ENCODE data around the gene DDI1.

The DDI1 gene

DNA sequence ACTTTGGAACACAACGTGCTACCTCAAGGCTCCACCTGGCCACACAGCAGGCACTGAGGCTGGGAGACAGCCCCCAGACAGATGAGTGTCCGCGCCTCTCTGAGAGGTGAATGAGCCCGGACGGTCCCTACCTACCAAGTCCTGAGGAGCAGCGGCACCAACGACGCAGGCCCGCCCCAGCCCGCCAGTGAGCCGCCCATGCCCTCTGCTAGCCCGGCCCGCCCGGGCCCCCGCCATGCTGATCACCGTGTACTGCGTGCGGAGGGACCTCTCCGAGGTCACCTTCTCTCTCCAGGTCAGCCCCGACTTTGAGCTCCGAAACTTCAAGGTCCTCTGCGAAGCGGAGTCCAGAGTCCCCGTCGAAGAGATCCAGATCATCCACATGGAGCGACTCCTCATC, at the start of gene DDI1:
TSS of gene DDI1 (plus strand) at position 53 of the 400 bp plus-strand sequence. CDS start at position 236, 183 bp downstream.
- DNase-seq = no peak

DNA sequence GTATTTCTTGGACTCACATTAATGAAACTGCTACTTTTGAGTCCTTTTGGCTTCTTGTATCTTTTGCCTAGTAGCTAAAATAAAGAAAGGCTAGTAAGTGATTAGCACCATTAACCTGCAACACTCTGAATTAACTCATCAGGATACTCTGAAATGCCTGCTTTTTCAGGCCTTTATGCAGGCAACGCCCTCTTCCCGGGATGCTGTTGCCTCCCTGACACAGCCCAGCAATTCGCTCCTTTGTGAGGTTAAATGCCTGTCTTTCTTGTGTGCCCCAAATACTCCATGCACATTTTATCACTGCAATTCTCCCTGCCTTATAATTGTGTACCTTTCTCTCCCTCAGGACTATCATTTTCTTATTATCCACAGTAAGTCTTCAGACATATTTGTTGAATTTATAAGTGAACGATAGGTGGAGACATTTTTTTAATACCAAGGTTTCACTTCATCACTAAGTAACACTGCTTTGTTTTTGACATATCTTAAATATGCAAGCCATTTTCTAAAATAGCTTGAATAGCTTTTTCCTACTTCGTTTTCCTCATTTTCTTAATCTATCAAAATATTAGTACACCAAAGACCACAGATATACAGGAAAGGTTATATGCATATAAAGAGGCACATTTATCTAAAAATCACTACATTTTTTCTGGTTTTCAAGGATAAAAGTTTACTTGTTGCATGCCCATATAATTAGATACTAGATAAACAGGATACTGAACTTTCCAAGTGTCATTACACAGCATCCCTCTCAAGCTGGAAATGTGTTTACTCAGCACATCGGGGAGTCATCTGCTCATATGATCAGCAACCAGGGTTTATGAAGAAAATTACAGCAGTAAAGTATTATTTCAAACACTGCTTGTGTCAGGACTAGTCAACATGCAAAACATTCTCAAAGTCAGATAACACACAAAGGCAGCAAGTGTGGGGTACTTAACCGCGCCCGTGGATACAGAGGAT, 48.5 kb upstream of the DDI1 start:
- peak; percentile 3 for DNase-seq

DNA sequence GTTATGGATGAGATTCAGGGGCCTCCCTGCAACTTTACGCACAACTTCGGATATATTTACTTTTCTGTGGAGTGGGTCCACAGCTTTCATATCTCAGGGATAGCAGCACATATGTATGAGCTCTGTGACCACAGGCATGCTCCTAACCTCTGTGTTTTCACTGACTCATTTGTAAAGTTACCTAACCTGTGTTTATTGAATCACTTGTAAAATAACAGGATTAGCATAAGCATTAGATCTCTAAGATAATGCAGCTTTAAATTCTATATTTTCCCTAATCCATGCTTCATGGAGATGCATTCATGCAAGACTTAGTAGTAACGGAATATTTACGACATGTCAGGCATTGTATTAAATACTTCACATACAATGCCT, 47.9 kb upstream of the DDI1 start:
- DNase-seq = no peak

DNA sequence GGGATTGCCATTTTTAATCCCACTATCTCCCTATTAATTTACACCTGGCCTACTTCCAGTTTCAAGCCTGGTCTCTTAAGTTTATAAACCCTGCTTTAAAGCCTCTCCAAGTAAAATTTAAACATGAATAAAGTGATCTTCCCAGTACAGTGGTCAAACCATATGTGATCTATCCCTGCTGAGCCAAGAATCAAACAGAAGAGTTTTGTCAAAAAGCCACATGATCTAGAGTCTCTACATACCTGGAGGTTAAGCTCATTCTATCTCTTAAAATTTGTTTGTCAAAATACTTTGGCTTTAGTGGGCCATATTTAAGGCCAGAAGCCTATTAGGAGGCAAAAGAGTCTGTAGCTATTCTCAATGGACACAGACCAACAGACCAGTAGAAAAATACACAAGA, 42.9 kb upstream of the DDI1 start:
- no peak for DNase-seq

DNA sequence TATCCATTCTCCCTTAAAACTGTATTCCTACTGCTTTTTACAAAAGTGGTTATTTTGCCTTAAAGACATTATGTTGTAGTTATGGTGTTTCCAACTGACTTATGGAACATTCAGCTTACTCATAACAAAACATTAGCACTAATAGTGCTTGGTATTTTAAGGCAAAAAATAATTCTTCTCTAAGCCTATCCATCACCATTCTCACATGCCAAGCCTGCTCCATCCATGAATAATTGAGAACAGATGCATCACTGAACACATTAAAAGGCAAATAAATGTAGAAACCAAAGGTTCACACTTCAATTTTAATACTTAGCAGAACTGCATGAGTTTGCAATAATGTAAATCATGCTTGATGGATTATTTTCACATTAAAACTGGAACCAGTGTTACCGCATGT, 42.3 kb upstream of the DDI1 start:
- DNase-seq = no peak

DNA sequence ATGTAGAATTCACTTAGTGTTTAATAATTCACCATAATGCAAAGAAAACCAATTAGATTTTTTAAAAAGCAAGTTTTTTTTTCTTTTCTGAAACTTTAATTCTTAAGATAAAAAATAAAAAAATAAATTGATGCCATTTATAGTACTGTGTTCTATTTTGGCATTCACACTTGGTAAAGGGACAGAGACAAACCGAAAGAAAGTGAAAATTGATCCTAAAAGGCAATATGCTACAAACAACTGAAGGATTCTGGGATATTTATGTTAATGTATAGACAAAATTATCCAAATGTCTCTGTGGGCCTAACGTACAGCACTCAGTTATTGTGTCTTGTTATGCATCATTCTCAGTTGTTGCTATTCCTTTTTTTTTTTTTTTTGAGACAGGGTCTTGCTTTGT, 41.9 kb upstream of the DDI1 start:
- DNase-seq = no peak

DNA sequence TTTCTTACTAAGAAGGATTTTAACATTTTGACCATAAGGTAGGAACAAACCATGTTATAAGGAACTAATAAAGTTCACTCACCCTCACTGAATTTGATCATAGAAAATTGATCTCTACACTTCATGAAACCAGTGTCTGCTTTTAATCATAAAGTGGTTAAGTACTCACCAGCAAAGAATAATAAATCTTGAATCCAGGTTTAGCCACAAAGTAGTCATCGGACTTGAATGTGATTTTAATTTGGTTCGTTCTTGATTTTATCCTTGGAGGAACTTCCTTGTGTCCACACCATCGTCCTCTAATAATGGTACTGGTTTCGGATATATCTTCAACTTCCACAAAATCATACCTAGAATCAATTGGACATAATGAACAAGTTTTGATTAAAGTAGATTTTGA, 40.5 kb upstream of the DDI1 start:
- DNase-seq = no peak

DNA sequence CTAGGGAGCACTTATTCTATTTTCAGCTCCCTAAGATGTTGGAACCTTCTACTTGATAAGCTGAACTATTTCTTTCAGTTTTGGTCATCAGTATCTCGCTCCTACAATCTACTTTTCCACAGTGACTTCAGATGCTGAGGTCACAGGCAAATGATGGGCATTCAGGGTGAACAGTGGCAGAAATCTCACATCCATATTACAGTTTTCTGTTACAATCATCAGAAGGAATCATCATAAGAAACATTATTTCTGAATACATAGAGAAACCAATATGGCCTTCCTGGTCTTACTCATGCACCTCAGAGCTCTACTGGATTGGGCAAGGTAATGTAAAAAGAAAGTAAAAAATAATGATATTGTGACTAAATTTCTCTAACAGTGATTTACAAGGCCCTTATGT, 39.4 kb upstream of the DDI1 start:
- no peak for DNase-seq

DNA sequence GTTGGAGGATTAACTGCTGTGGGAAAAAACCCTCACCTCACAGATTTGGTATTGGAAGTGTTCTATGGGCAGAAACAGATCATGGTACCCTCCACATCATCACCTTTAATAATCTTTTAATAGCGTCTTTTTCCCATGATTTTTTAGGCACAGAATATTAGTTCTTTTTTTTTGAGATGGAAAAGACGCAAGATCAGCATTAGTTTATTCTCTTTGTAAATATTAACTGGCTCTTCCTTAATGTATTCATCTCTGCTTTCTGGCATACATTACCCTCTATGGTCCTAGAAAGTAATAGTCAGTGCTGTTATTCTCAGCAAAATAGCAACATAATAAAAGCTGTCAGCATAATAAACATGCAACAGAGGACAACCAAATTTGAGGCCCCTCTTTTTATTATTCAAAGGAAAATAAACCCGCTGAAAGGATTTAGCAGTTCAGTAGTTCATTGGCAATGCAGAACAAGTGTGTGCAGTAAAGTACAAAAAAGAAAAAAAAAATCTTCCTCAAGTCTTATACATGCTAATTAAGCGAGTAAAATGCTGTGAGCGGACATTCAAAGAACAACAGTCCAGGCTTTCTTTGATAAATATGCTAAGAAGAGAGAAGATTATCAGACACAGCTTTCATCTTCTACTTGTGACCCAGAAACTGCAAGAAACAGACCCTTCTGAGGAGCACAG, 37.5 kb upstream of the DDI1 start:
- DNase-seq = no peak

DNA sequence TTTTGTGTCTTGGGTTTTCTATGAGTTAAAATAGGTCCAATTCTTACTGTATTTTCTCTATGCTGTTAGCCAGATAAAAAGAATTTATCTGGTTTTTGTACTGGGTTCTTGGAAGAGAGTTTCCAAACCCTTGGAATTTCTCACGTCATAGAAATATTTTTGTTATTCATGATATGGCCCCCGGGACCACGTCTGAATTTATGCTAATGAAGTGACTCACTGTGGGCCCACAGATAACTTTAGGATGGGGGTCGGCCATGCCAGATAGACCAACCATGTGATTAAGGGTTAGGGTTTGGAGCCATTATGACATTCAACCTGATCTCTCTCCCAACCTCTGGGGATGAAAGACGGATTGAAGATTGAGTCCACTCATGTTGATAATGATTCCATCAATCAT, 35.6 kb upstream of the DDI1 start:
- no peak for DNase-seq

DNA sequence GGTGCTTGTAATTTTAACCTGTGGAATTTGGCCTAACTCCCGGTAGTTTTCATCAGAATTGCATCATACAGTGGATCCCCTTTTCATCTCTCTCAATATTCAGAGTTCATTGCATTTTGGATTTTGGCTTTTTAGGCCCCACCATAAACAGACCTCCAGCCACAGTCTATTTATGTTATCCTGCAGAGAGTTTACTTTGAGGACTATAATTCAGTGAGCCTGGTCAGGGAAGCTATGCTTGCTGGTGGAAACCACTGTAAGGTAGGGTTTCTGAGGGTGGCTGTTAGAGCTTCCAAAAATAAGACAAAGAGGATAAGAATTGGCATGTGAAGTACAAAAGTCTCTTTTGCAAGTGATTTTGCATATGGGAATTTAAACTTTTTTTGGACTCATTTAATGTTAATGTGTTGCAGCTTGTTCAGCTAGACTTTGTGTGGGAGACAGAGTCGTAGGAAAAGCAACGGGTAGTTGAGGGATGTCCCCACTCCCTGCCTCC, 34.8 kb upstream of the DDI1 start:
- DNase-seq = no peak

DNA sequence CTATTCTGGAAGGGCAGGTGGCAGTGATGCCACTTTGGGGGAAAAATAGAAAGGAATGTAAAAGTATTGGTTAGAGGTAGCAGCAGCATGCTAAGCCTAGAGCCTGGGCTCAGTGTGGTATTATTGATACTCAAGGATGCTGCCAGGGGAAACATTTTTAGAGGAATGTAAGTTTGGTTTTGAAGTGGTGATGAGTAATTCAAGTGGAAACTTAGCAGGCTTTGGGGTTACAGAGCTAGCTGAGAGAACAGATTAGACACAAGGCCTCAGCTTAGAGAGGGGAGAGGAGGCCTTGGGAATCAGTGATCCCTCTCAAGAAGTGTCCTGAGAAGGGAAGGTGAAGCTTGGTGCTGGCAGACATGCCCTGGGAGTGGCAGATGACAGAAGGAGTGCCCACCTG, 32.9 kb upstream of the DDI1 start:
- no peak for DNase-seq

DNA sequence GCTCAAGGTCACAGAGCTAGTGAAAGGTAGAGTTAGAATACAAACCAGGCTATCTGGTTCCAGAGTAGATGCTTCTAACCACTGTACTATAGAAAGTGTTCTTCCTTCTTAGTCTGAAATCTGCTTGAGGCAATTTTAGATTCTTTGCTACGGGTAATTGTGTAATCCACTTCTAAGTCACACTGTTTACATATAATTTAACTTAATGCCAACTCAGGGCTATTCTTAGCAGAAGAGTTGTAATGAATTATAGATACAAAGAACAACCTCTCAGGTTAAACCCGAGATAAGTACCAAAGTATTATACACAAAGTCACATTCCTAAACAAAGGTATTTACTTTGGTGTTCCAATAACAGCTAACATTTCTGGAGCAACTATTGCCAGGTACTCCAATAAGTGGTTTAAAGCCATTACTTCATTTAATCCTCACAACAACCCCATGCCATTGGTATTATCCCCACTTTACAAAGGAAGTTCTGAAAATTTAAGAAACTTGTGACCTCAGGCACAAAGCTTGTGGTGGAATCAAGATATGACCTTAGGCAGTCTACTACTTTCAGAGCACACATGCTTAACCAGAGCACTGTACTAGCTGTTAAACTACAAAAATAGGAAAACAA, 31.1 kb upstream of the DDI1 start:
- no peak for DNase-seq

DNA sequence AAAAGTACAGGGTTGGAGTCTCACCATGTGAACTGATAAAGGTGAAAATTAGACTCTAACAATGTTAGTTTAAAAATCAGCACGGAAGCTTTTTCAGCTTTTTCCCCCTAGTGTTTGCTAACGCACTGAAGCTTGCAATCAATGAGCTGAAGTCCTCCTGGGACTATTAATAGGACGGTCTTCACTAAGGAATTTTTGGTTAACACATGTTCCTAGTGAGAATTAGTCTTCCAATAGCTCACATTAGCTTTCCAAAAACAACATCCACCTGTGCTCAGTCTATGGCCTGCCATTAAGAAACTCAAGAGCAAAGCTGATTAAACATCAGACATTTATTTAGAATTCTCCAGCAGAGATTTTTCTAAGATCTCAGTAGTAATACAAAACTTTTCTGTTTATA, 26.7 kb upstream of the DDI1 start:
- DNase-seq = no peak

DNA sequence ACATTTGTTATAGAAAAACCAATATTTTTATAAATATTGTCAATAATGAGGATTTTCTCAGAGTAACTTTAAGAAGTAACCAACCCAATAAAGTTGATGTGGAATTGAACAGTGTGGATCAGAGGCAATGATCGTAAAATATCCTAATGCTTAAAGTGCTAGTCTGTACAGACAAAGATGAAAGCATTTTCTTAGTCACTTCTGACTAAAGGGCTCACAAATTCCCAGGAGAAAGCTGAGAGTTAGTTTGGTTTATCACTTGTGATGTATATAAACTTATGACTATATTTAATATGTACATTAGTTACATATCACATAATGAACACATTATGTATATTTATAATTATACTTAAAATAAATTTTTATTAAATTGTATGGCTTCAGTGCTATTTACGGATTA, 25.4 kb upstream of the DDI1 start:
- DNase-seq = no peak

DNA sequence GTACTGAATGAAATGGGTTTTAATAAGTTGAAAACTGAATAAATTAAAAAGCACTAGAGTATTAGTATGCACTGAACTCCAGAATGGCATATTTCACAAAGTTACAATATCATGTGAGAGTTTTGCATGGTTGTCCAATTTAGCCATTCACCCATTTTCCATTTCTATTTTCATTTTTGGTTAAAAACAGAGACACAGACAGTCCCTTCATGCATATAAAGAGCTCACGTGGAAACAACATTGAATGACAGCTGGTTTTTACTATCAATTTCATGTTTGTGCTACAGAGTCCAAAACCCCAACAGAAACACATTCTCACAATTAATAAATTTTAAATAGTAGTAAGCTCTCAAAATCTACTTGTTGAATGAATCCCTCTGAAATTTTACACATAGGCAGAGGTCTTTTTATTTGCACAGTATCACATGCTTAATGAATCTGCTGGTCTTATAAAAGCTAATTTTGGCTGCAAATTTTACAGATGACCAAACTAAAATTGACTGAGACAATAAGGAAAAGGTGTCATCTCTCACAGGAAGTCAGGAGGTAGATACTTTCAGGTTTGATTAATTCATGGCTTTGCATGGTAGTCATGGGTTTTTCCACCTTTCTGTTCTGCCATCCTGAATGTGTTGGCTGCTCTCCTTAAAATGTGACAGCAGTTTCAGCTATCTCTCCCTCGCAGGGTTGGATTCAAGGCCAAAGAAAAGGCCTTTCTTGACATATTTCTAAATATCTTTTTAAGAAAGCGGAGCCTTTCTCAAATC, 20.6 kb upstream of the DDI1 start:
- no peak for DNase-seq

DNA sequence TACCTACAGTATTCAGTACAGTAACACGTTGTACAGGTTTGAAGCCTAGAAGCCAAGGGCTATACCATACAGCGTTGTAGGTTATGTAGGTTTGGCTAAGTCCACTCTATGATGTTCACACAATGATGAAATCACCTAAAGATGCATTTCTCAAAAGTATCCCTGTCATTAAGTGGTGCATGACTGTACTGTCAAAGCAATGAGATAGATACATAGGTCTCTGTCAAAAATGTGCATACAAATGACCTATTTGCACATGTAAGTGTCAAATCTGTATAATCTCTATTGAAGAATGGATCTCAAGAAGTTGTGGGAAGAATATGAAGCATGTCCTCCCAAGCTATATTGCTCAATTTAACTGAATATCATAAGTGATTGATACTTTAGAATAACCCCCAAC, 11.9 kb upstream of the DDI1 start:
- no peak for DNase-seq

DNA sequence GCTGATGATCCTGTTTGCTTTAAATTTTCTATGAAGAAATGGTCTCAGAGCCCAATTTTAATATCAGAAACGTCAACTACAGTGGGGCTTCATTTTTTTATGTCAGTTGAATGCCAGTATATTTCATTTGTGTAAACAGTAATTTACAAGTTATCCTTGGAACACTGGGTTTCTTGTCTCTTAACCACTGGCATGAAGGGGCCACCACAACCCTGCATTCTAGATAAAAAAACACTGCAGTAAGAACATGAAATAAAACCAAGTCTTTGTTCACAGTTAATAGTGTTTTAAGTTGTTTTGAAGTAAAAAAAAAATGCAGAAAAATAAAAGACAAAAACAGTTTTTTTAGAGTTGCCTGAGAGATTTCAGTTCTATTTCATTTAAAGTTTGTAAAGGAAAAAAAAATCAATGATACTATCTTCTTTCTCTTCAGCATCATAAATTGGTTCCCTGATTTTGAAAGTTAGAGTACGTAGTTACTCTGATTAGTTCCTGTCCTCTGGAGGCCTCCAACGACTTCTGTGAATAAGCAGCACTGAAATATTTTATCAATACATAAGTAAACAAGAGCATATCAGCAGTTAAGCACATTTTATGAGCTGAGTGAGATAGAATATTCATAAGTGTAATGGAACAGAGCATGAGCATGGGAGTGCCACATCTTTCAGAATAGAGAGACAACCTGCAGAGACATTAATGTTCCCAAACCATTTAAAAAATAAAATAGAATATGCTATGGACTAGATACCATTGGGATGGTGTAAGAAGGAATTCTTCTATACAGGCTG, 7.8 kb upstream of the DDI1 start:
- no peak for DNase-seq

DNA sequence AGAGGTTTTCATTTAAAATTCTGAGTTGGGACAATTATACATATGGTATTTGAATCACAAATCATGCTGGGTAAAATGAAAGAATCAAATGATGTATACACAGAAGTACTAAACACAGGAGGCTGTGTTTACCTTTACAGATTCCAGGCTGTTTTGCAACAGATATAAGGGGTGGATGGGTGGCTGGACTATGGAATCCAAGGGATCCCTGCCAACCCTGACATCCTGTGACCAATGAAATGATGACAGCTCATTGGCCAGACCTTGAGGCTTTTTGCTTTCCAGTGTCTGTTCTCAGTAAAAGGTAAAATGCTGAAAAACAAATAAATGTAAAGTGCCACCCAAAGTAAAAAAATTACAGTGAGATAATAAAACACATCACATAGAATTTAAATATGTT, 3.3 kb upstream of the DDI1 start:
- no peak for DNase-seq

DNA sequence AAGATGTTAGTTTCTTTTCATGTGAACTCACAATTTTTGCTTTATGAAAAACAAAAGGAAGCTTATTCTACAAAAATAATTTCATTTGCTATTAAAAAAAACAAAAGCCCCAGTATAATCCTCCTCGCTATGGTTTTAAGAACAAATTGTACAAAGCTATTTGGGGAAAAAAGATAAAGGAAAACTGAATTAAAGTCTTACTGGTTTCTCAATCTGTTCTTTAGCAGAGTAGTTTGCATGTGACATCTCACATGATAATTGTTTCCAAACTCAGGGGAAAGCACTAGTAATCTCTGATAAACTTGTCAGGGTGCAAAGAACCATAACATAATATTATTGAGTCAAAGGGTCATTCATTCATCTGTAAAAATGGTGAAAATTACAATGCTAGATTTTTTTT, 2.9 kb upstream of the DDI1 start:
- no peak for DNase-seq

DNA sequence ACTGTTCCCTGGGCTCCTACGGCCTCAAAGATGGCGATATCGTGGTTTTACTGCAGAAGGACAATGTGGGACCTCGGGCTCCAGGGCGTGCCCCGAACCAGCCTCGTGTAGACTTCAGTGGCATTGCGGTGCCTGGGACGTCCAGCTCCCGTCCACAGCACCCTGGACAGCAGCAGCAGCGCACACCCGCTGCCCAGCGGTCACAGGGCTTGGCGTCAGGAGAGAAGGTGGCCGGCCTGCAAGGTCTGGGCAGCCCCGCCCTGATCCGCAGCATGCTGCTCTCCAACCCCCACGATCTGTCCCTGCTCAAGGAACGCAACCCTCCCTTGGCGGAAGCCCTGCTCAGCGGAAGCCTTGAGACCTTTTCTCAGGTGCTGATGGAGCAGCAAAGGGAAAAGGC, 555 bp downstream of the DDI1 start:
- DNase-seq = no peak

DNA sequence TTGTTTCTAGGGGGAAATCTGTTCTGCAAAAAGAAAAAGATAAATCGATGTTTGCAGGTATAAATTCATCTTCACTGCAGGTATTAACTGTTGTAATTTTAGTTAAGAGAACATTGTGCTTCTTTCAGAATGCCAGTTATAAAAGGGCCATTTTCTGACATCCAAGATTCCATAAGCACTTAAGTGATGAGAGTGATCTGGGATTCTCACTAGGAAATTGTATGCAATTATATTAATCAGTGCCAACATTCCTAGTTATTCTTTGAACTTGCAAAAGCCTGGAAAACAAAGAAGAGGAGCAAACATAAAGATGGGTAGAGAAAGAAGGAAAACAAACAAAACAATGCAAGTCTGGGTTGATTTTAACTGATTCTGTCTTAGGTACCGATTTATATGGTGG, 5.4 kb downstream of the DDI1 start:
- no peak for DNase-seq

Data from OCI-M1 (cell line).